Aorta (tissue), 5 donors: ENCODE data around the gene DNMBP. TPM values are rescaled to one million over a fixed set of nuclear protein-coding genes. Genes with fewer than 3 reads are reported as not detected.
"Not testable (repeated sequence)": the region's sequence is repeated elsewhere in the genome, so short reads cannot be mapped to it uniquely, and the experiment has no call there.

Experiments
- ATAC-seq: fragments of 200-7000 bp; cut with Tn5 transposase; one replicate; pipeline ENCODE4 v1.9.1; 2022; ENCODE audit warnings: moderate library complexity; ENCODE audit not compliant: low FRiP score
- DNase-seq, 2 donors: peaks; one replicate each; pipeline ENCODE4 v3.0.0-alpha.2; 2020
- H3K27ac ChIP-seq, 2 donors: one replicate each; pipeline ENCODE4 v1.5.1; 2013; ENCODE audit warnings: low read length in 2 of 2, mild to moderate bottlenecking in 2 of 2, moderate library complexity in 2 of 2, control low read depth in 1 of 2, inconsistent platforms in 1 of 2, low read depth in 1 of 2
- H3K27me3 ChIP-seq, 2 donors: one replicate each; pipeline ENCODE4 v1.6.1; 2013; ENCODE audit warnings: control low read depth in 1 of 2, low read length in 1 of 2, mild to moderate bottlenecking in 1 of 2, moderate library complexity in 1 of 2; ENCODE audit not compliant: insufficient read depth in 2 of 2, control insufficient read depth in 1 of 2
- H3K36me3 ChIP-seq, 2 donors: one replicate each; pipeline ENCODE4 v1.6.1; 2013; ENCODE audit warnings: control low read depth in 1 of 2, low read length in 1 of 2, mild to moderate bottlenecking in 1 of 2; ENCODE audit not compliant: insufficient read depth in 2 of 2, control insufficient read depth in 1 of 2
- H3K4me1 ChIP-seq, 2 donors: one replicate each; pipeline ENCODE4 v1.6.1; 2013; ENCODE audit warnings: low read length in 2 of 2, control low read depth in 1 of 2, mild to moderate bottlenecking in 1 of 2, moderate library complexity in 1 of 2; ENCODE audit not compliant: insufficient read depth in 2 of 2, control insufficient read depth in 1 of 2
- H3K4me3 ChIP-seq, 2 donors: one replicate each; pipeline ENCODE4 v1.5.1; 2013; ENCODE audit warnings: low read length in 2 of 2, control low read depth in 1 of 2, mild to moderate bottlenecking in 1 of 2
- H3K9me3 ChIP-seq: one replicate; pipeline ENCODE4 v1.6.1; 2013; ENCODE audit warnings: mild to moderate bottlenecking, low read length; ENCODE audit not compliant: control insufficient read depth
- WGBS, 2 donors: extraction: QIAGEN DNeasy Blood & Tissue Kit; methylation state at CpG; one replicate each; pipeline ENCODE4 v1.1.7; 2013; 5-methylcytosine and 5-hydroxymethylcytosine counted together
- intact Hi-C, 2 donors: fragments of 100-400 bp; cut with DNase I; formaldehyde crosslinking; loops; one replicate each; pipeline versions ENCODE4 v1.14.2 to v1.15.0; 2022
- polyA plus RNA-seq, 2 donors: library from polyadenylated mRNA; stranded (reverse); fragments of 200-250 nt; gene quantifications; one replicate each; pipeline ENCODE4 v1.2.3, GENCODE V29; 2013
- total RNA-seq, 2 donors: library from RNA; stranded (reverse); fragmentation: NEBNext Ultra II Directional; extraction: Animal tissue kit (Norgen Biotek cat#: 25700); gene quantifications; one replicate each; pipeline ENCODE4 v1.2.1, GENCODE V29; 2021
- donor health status: healthy with polysubstance abuse.
- donor health status: Bipolar disorder and iron deficiency.
- donor health status: DM: no; HTN: no; CAD: no.
- donor health status: DM: no; HTN: no; CAD: no.
- donor health status: DM: yes; HTN: yes; CAD: no.

Gene DNMBP
- total and polyA plus RNA-seq, 4 donors, result 5.5 to 23.9 (median 11.1) TPM

DNA sequence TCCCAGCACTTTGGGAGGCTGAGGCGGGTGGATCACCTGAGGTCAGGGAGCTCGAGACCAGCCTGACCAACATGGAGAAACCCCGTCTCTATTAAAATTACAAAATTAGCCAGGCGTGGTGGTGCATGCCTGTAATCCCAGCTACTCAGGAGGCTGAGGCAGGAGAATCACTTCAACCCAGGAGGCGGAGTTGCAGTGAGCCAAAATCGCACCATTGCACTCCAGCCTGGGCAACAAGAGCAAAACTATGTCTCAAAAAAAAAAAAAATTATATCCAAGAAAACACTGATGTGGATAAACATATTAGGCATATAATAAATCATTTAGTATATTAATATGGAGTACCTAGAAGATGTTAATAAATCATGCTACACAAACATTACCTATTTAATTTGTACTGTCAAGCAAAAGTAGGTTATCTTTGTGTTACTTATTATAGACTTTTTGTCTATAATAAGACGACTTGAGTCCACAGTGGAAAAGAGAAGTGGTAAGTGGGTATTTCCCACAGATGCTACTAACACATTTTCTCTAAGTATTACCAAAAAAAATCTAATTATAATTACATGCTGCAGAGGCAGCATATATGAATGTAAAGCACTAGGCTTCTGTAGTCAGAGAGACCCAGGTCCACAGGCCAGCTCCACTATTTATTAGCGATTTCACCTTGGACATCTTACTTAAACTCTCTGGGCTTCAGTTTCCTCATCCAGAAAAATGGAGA, 34.5 kb downstream of the DNMBP start:
- 85 to 88% methylated on average over 8 of the region's 8 CpGs for WGBS, 2 donors
- no peak for DNase-seq
- peaks cover 3 to 9% of the 10 kb centered on the region in 2 donors for H3K4me1 ChIP-seq
- ATAC-seq, result no peak
- H3K36me3 ChIP-seq, result peaks cover 0 to 2% of the 10 kb centered on the region in 2 donors
- no peaks in the 10 kb centered on the region for H3K9me3 ChIP-seq
- H3K4me3 ChIP-seq, result no peak overlapping the region
- intact Hi-C loops, result no loop called here
- no peaks in the 10 kb centered on the region for H3K27me3 ChIP-seq
- no peak overlapping the region for H3K27ac ChIP-seq

- no peaks in the 10 kb centered on the region for H3K27me3 ChIP-seq
- intact Hi-C loops, result loop anchor here in 1 of 2 donors (5.0 kb wide), 1 partner anchor 34 kb away; the partner anchor contains the start of gene DNMBP
- WGBS, 2 donors, result 90 to 94% methylated on average over 2 of the region's 2 CpGs
- H3K9me3 ChIP-seq, result no peaks in the 10 kb centered on the region
- no peak overlapping the region for H3K4me3 ChIP-seq
- H3K4me1 ChIP-seq, result peaks cover 3 to 9% of the 10 kb centered on the region in 2 donors
- H3K36me3 ChIP-seq, result peaks cover 0 to 6% of the 10 kb centered on the region in 2 donors
- DNase-seq (no peak), ATAC-seq (no peak)
- no peak overlapping the region for H3K27ac ChIP-seq
Measured at GRCh38 chr10:99973190-99973589, 36.6 kb downstream of the DNMBP start.

DNA sequence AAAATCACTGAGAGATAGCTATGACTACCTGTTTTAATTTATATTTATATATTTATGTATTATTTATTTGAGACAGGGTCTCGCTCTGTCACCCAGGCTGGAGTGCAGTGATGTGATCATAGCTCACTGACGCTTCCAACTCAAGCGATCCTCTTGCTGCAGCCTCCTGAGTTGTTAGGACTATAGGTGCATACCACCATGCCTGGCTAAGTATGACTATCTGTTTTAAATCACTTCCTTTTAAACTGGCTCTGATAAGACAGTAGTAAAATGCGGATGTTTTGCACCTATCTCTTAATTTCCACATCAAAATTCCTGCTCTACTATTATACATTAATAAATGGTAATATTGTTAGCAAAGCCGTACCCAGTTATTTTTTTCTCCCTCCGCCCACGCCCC, 41.8 kb downstream of the DNMBP start:
- DNase-seq, result no peak
- 96% methylated on average over 7 of the region's 7 CpGs for WGBS, 2 donors
- Histone ChIP-seq H3K4me3 (no peak overlapping the region), H3K9me3 (no peaks in the 10 kb centered on the region), H3K27me3 (no peaks in the 10 kb centered on the region), H3K36me3 (peaks cover 0 to 6% of the 10 kb centered on the region in 2 donors), H3K4me1 (no peaks in the 10 kb centered on the region), H3K27ac (no peak overlapping the region)
- intact Hi-C loops, result no loop called here
- ATAC-seq, result no peak

GRCh38 chr10:99966306-99966705, 43.4 kb downstream of the DNMBP start:
- 75 to 81% methylated on average over 3 of the region's 3 CpGs for WGBS, 2 donors
- no peaks in the 10 kb centered on the region for H3K4me1 ChIP-seq
- H3K9me3 ChIP-seq, result no peaks in the 10 kb centered on the region
- peaks cover 0 to 6% of the 10 kb centered on the region in 2 donors for H3K36me3 ChIP-seq
- intact Hi-C loops, result no loop called here
- no peak overlapping the region for H3K27ac ChIP-seq
- ATAC-seq, result no peak
- no peaks in the 10 kb centered on the region for H3K27me3 ChIP-seq
- H3K4me3 ChIP-seq, result no peak overlapping the region
- DNase-seq, result no peak

GRCh38 chr10:99965700-99966099, 44.0 kb downstream of the DNMBP start:
- peaks cover 0 to 6% of the 10 kb centered on the region in 2 donors for H3K36me3 ChIP-seq
- no peaks in the 10 kb centered on the region for H3K27me3 ChIP-seq
- ATAC-seq (no peak), DNase-seq (no peak)
- H3K4me3 ChIP-seq, result no peak overlapping the region
- H3K9me3 ChIP-seq, result no peaks in the 10 kb centered on the region
- intact Hi-C loops, result no loop called here
- H3K4me1 ChIP-seq, result no peaks in the 10 kb centered on the region
- H3K27ac ChIP-seq, result no peak overlapping the region
- 93% methylated on average over 4 of the region's 4 CpGs for WGBS, 2 donors

DNA sequence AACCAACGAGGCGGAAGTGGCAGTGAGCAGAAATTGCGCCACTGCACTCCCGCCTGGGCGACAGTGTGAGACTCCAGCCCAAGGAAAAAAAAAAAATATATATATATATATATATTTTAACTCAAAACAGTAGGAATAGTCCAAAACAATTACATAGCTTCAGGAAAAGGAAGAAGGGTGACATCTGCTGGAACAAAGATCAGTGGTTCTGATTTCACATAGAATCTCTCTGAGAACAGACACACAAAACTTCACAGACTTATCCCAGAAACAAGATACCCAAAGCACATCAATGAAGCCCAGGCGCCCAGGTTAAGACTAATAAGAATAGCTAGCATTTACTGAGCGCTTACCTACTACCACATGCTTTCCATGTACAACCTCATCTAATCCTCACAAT, 45.0 kb downstream of the DNMBP start:
- Histone ChIP-seq H3K9me3 (no peaks in the 10 kb centered on the region), H3K4me3 (no peak overlapping the region), H3K36me3 (peaks cover 0 to 2% of the 10 kb centered on the region in 2 donors), H3K27me3 (no peaks in the 10 kb centered on the region), H3K4me1 (no peaks in the 10 kb centered on the region), H3K27ac (no peak overlapping the region)
- intact Hi-C loops, result no loop called here
- ATAC-seq (no peak), DNase-seq (no peak)
- 98 to 99% methylated on average over 7 of the region's 7 CpGs for WGBS, 2 donors

DNA sequence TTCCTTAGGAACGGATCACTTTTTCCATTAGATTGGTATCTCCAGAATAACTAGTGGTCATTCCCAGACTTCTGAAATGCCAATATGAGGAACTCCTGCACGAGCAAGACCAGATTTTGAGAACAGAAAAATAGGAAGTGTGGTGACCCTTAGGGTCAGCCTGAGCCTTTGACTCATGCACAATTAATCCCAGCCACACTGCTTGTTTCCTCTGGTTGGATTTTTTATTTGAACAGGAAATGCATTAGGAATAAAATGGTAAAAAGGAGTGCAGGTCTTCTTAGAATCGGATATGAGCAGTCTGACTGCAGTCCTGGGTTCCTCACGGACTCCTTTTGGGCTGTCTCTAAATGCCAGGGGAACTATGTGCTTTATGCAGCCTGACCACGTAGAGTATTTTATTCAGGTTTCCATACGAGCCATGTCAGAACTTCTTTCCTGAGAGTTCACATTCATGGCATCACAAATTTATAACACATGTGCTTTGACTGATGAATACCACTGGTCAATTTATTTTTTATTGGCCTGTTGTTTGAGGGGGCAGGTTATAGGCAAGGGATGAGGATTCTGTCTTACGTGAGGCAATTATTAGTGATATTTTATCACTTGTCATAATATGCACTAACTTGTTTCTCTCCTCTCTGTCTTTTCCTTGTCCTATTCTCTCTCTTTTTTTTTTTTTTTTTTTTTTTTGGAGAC, 46.1 kb downstream of the DNMBP start:
- H3K4me3 ChIP-seq, intact Hi-C loops, H3K9me3 ChIP-seq, H3K4me1 ChIP-seq, DNase-seq, H3K36me3 ChIP-seq, H3K27me3 ChIP-seq, H3K27ac ChIP-seq: not testable (repeated sequence)
- peak; percentile 36 for ATAC-seq
- WGBS, 2 donors, result 53 to 75% methylated on average over 4 of the region's 7 CpGs

DNA sequence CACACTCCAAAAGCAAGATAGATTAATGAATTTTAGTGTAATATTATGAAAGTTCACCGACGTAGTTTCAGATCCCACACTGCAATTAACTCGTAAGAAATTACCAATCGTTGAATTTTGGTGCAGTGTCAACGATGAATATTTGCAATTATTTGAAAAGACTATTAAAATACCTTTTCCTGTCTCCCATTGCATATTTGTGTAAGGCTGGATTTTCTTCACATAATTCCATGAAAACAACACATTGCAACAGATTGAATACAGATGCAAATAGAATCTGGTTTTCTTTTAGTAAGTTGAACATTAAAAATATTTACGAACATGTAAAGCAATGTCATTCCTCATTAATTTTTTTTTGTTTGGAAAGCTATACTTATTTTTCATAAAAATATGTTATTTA, 50.9 kb downstream of the DNMBP start:
- Histone ChIP-seq H3K4me1 (no peaks in the 10 kb centered on the region), H3K36me3 (no peaks in the 10 kb centered on the region), H3K9me3 (no peaks in the 10 kb centered on the region), H3K27me3 (no peaks in the 10 kb centered on the region), H3K4me3 (no peak overlapping the region), H3K27ac (no peak overlapping the region)
- 97% methylated on average over 6 of the region's 6 CpGs for WGBS, 2 donors
- intact Hi-C loops, result no loop called here
- DNase-seq (no peak), ATAC-seq (no peak)

DNA sequence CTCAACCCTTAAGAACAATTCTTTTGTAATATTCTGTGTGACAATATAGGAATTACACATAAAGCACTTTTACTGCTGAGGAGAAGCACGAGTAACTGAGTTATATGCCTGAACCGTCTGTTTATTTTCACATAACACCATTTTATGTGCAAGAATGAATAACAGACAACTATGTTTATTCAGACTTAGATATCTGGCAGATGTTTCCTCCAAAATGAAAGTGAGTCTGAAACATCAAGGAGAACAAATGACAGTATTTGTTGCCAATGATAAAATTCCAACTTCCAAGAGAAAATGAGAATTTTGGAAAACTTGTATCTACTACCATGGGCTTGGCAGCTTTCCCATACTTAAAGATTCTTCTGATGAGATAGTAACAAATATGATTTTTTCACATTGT, 51.4 kb downstream of the DNMBP start:
- Histone ChIP-seq H3K4me3 (no peak overlapping the region), H3K27ac (no peak overlapping the region), H3K27me3 (no peaks in the 10 kb centered on the region), H3K36me3 (no peaks in the 10 kb centered on the region), H3K4me1 (no peaks in the 10 kb centered on the region), H3K9me3 (no peaks in the 10 kb centered on the region)
- DNase-seq (no peak), ATAC-seq (no peak)
- WGBS, 2 donors, result 72 to 73% methylated on average over 2 of the region's 2 CpGs
- intact Hi-C loops, result no loop called here
